Stomach (tissue), 9 donors: Measurements from ENCODE around the gene PLK5. TPM values are rescaled to one million over a fixed set of nuclear protein-coding genes. Genes with fewer than 3 reads are reported as not detected.
"Not testable (repeated sequence)": the region's sequence is repeated elsewhere in the genome, so short reads cannot be mapped to it uniquely, and the experiment has no call there.

Source experiments
- DNase-seq, 2 donors: peaks; one replicate each; pipeline versions ENCODE4 v3.0.0 to v3.0.0-alpha.2; 2013 to 2019
- H3K27ac ChIP-seq, 5 donors: fragments of 200-600 bp in 4 of 5; sonication (generic) in 4 of 5; one replicate each; pipeline ENCODE4 v1.5.1; 2013 to 2019; ENCODE audit warnings: mild to moderate bottlenecking in 1 of 5, moderate library complexity in 1 of 5
- H3K27me3 ChIP-seq, 3 donors: fragments of 200-600 bp; sonication (generic); one replicate each; pipeline ENCODE4 v1.5.1; 2017 to 2019; ENCODE audit warnings: mixed run types in 1 of 3
- H3K36me3 ChIP-seq, 4 donors: fragments of 200-600 bp; sonication (generic); 1 replicate in 3 of 4; 2 replicates in 1 of 4; pipeline ENCODE4 v1.5.1; 2016 to 2019
- H3K4me1 ChIP-seq, 4 donors: fragments of 200-600 bp; sonication (generic); one replicate each; pipeline ENCODE4 v1.5.1; 2016 to 2019
- H3K4me3 ChIP-seq, 4 donors: fragments of 200-600 bp; sonication (generic) in 3 of 4; one replicate each; pipeline ENCODE4 v1.5.1; 2016 to 2019; ENCODE audit warnings: mild to moderate bottlenecking in 1 of 4
- H3K9me3 ChIP-seq, 4 donors: fragments of 200-600 bp; sonication (generic); one replicate each; pipeline ENCODE4 v1.5.1; 2016 to 2019
- CTCF ChIP-seq, 7 experiments: fragments of 450-650 bp in 4 of 7; fragments of 200-600 bp in 3 of 7; sonication (generic) in 3 of 7; IDR thresholded peaks; one replicate each; pipeline ENCODE4 v1.5.1; 2016 to 2019; ENCODE audit warnings: antibody characterized with exemption in 7 of 7, control low read depth in 2 of 7, mild to moderate bottlenecking in 1 of 7
- EP300 ChIP-seq: sonication (generic); formaldehyde crosslinking; IDR thresholded peaks from one replicate; pipeline ENCODE4 v1.6.1; 2017; ENCODE audit warnings: antibody characterized with exemption
- POLR2A ChIP-seq, 4 donors: fragments of 450-650 bp; IDR thresholded peaks; one replicate each; pipeline ENCODE4 v1.6.1; 2016; ENCODE audit warnings: antibody characterized with exemption in 4 of 4, control low read depth in 2 of 4, mild to moderate bottlenecking in 1 of 4, moderate library complexity in 1 of 4
- POLR2AphosphoS5 ChIP-seq, 3 donors: sonication (generic); formaldehyde crosslinking; IDR thresholded peaks; one replicate each; pipeline ENCODE4 v1.6.1; 2016; ENCODE audit warnings: antibody characterized with exemption in 3 of 3
- WGBS, 5 donors: extraction: QIAGEN DNeasy Blood & Tissue Kit in 3 of 5; methylation state at CpG; one replicate each; pipeline versions ENCODE4 v1.1.5 to v1.1.7; 2013 to 2018; 5-methylcytosine and 5-hydroxymethylcytosine counted together
- intact Hi-C: fragments of 100-400 bp; cut with DNase I; formaldehyde crosslinking; loops from one replicate; pipeline ENCODE4 v1.15.1; 2023; ENCODE audit warnings: low total_unique reads
- polyA plus RNA-seq, 3 donors: library from polyadenylated mRNA; stranded (reverse); fragments of 200-250 nt; gene quantifications; one replicate each; pipeline ENCODE4 v1.2.3, GENCODE V29; 2013
- total RNA-seq, 5 donors: library from RNA; depleted of rRNA; stranded (reverse); fragments of >200 nt; gene quantifications; one replicate each; pipeline versions ENCODE4 v1.1.0 to v1.2.3, GENCODE V29; 2014 to 2016
- donor health status: healthy with polysubstance abuse.
- donor health status: Bipolar disorder and iron deficiency.
- donor health status: healthy.

The PLK5 gene
- total and polyA plus RNA-seq, 8 donors: 0.12 to 0.80 TPM; not detected in 6

GRCh38 chr19:1514295-1514661 is 9.6 kb upstream of the PLK5 start:
- H3K9me3 ChIP-seq: no peaks in the 10 kb centered on the region
- WGBS, 5 donors: 60 to 81% (median 65%) methylated on average over 9 to 10 of the region's 10 CpGs
- DNase-seq: no peak
- no peak overlapping the region for H3K4me3 ChIP-seq
- no peaks in the 10 kb centered on the region for H3K36me3 ChIP-seq
- intact Hi-C loops: no loop called here
- TF ChIP-seq CTCF (IDR thresholded peaks at IDR 0.05) (no peak), POLR2AphosphoS5 (IDR thresholded peaks at IDR 0.05) (no peak), EP300 (no peak), POLR2A (IDR thresholded peaks at IDR 0.05) (no peak)
- H3K4me1 ChIP-seq: peaks cover 12 to 27% (median 21%) of the 10 kb centered on the region in 4 donors
- H3K27ac ChIP-seq: no peak overlapping the region
- H3K27me3 ChIP-seq: peaks cover 14 to 83% (median 33%) of the 10 kb centered on the region in 3 donors

- intact Hi-C loops: no loop called here
- H3K9me3 ChIP-seq: no peaks in the 10 kb centered on the region
- no peaks in the 10 kb centered on the region for H3K36me3 ChIP-seq
- H3K4me1 ChIP-seq: peaks cover 12 to 27% (median 21%) of the 10 kb centered on the region in 4 donors
- TF ChIP-seq EP300 (no peak), POLR2A (IDR thresholded peaks at IDR 0.05) (no peak), CTCF (IDR thresholded peaks at IDR 0.05) (no peak), POLR2AphosphoS5 (IDR thresholded peaks at IDR 0.05) (no peak)
- no peak for DNase-seq
- no peak overlapping the region for H3K4me3 ChIP-seq
- 68 to 76% (median 69%) methylated on average over 13 to 14 of the region's 14 CpGs for WGBS, 5 donors
- H3K27me3 ChIP-seq: peaks cover 14 to 82% (median 33%) of the 10 kb centered on the region in 3 donors
- no peak overlapping the region for H3K27ac ChIP-seq
Measured at GRCh38 chr19:1514986-1515721, 8.7 kb upstream of the PLK5 start.

GRCh38 chr19:1516395-1516753 is 7.5 kb upstream of the PLK5 start:
- 66 to 76% (median 72%) methylated on average over 8 of the region's 8 CpGs for WGBS, 5 donors
- Histone ChIP-seq H3K9me3 (no peaks in the 10 kb centered on the region), H3K36me3 (no peaks in the 10 kb centered on the region), H3K4me3 (no peak overlapping the region), H3K4me1 (peaks cover 12 to 27% (median 18%) of the 10 kb centered on the region in 4 donors), H3K27me3 (peaks cover 14 to 78% (median 27%) of the 10 kb centered on the region in 3 donors), H3K27ac (no peak overlapping the region)
- no peak for DNase-seq
- intact Hi-C loops: no loop called here
- TF ChIP-seq POLR2A (IDR thresholded peaks at IDR 0.05): no peak
- no peak for TF ChIP-seq EP300
- no peak for TF ChIP-seq CTCF (IDR thresholded peaks at IDR 0.05)
- no peak for TF ChIP-seq POLR2AphosphoS5 (IDR thresholded peaks at IDR 0.05)

GRCh38 chr19:1518471-1518870 is 5.4 kb upstream of the PLK5 start:
- Histone ChIP-seq H3K9me3 (no peaks in the 10 kb centered on the region), H3K4me1 (peaks cover 3 to 6% (median 5%) of the 10 kb centered on the region in 4 donors), H3K27me3 (peaks cover 2 to 76% (median 18%) of the 10 kb centered on the region in 3 donors), H3K4me3 (no peak overlapping the region), H3K27ac (no peak overlapping the region), H3K36me3 (no peaks in the 10 kb centered on the region)
- intact Hi-C loops: no loop called here
- no peak for DNase-seq
- TF ChIP-seq POLR2AphosphoS5 (IDR thresholded peaks at IDR 0.05): no peak
- no peak for TF ChIP-seq POLR2A (IDR thresholded peaks at IDR 0.05)
- no peak for TF ChIP-seq EP300
- TF ChIP-seq CTCF (IDR thresholded peaks at IDR 0.05): no peak
- 75 to 96% (median 87%) methylated on average over 4 of the region's 4 CpGs for WGBS, 5 donors

GRCh38 chr19:1519802-1520201 is 4.1 kb upstream of the PLK5 start:
- Histone ChIP-seq H3K4me1 (peaks cover 0 to 13% (median 10%) of the 10 kb centered on the region in 4 donors), H3K27me3 (peaks cover 2 to 76% (median 22%) of the 10 kb centered on the region in 3 donors)
- H3K9me3 ChIP-seq, DNase-seq, H3K4me3 ChIP-seq, H3K36me3 ChIP-seq, intact Hi-C loops, H3K27ac ChIP-seq: not testable (repeated sequence)
- 80 to 88% (median 81%) methylated on average over 4 to 8 of the region's 8 CpGs for WGBS, 5 donors
